Neural progenitor cell (in vitro differentiated cells): Measurements from ENCODE around the gene SLC6A12. TPM values are rescaled to one million over a fixed set of nuclear protein-coding genes. Genes with fewer than 3 reads are reported as not detected.
A peak's percentile ranks its signal among the peaks of the same experiment; 100 is the strongest.

ENCODE experiments used
- DNase-seq: peaks from one replicate; pipeline ENCODE4 v3.0.0-alpha.2; 2016; ENCODE audit warnings: low spot score
- H2AFZ ChIP-seq: fragments of 200-600 bp; sonication (generic); replicated peaks from 2 replicates; pipeline ENCODE4 v1.6.1; 2016; ENCODE audit warnings: antibody characterized with exemption
- H3F3A ChIP-seq: fragments of 200-600 bp; sonication (generic); 2 replicates; pipeline ENCODE4 v1.6.1; 2016; ENCODE audit warnings: antibody characterized with exemption, low read depth
- H3K27ac ChIP-seq: fragments of 200-600 bp; sonication (generic); 2 replicates; pipeline ENCODE4 v1.5.1; 2016; ENCODE audit warnings: mild to moderate bottlenecking
- H3K27me3 ChIP-seq: fragments of 200-600 bp; sonication (generic); 2 replicates; pipeline ENCODE4 v1.6.1; 2016; ENCODE audit warnings: mild to moderate bottlenecking, moderate library complexity
- H3K36me3 ChIP-seq: fragments of 200-600 bp; sonication (generic); 2 replicates; pipeline ENCODE4 v1.5.1; 2016
- H3K4me1 ChIP-seq: fragments of 200-600 bp; sonication (generic); 2 replicates; pipeline ENCODE4 v1.6.1; 2016; ENCODE audit warnings: mixed run types
- H3K4me2 ChIP-seq: fragments of 200-600 bp; sonication (generic); 2 replicates; pipeline ENCODE4 v1.6.1; 2016
- H3K4me3 ChIP-seq: fragments of 200-600 bp; sonication (generic); 2 replicates; pipeline ENCODE4 v1.5.1; 2016
- H3K79me2 ChIP-seq: fragments of 200-600 bp; sonication (generic); 2 replicates; pipeline ENCODE4 v1.6.1; 2016; ENCODE audit warnings: low read depth
- H3K9ac ChIP-seq: fragments of 200-600 bp; sonication (generic); 2 replicates; pipeline ENCODE4 v1.6.1; 2016
- H3K9me3 ChIP-seq: fragments of 200-600 bp; sonication (generic); 2 replicates; pipeline ENCODE4 v1.5.1; 2016; ENCODE audit warnings: low read depth
- H4K20me1 ChIP-seq: fragments of 200-600 bp; sonication (generic); 2 replicates; pipeline ENCODE4 v1.6.1; 2016; ENCODE audit warnings: low read depth
- H3K27ac Mint-ChIP-seq: 3 replicates; pipeline ENCODE4 v1.8.0; 2021; ENCODE audit warnings: mixed read lengths
- H3K27me3 Mint-ChIP-seq: 2 replicates; pipeline ENCODE4 v1.8.0; 2022; ENCODE audit warnings: low read depth, mild to moderate bottlenecking, inconsistent platforms, moderate library complexity, mixed read lengths; ENCODE audit not compliant: insufficient read depth
- H3K36me3 Mint-ChIP-seq: 3 replicates; pipeline ENCODE4 v1.8.0; 2021; ENCODE audit warnings: mixed read lengths
- H3K4me1 Mint-ChIP-seq: 3 replicates; pipeline ENCODE4 v1.8.0; 2021; ENCODE audit warnings: mixed read lengths
- H3K4me3 Mint-ChIP-seq: 3 replicates; pipeline ENCODE4 v1.8.0; 2021; ENCODE audit warnings: mild to moderate bottlenecking, moderate library complexity, mixed read lengths
- H3K9me3 Mint-ChIP-seq: 3 replicates; pipeline ENCODE4 v1.8.0; 2020; ENCODE audit warnings: mixed read lengths
- EZH2 ChIP-seq: fragments of 200-600 bp; sonication (generic); IDR thresholded peaks from 2 replicates; pipeline ENCODE4 v1.6.1; 2017; ENCODE audit warnings: antibody characterized with exemption, mild to moderate bottlenecking, moderate library complexity
- EZH2phosphoT487 ChIP-seq: fragments of 200-600 bp; sonication (generic); IDR thresholded peaks from 2 replicates; pipeline ENCODE4 v1.6.1; 2017; ENCODE audit warnings: antibody characterized with exemption
- total RNA-seq: library from RNA; depleted of rRNA; stranded (reverse); fragments of >200 nt; gene quantifications from 2 replicates; pipeline ENCODE4 v1.2.3, GENCODE V29; 2015; ENCODE audit warnings: low replicate concordance
- TF ChIP-seq, protein P1 (sequence below): fragments of 200-600 bp; sonication (generic); IDR thresholded peaks from 2 replicates; pipeline ENCODE4 v1.5.1; 2017; ENCODE audit warnings: antibody characterized with exemption, mild to moderate bottlenecking

The SLC6A12 gene
- total RNA-seq, 1 donor from 2014 or later, result not detected

DNA sequence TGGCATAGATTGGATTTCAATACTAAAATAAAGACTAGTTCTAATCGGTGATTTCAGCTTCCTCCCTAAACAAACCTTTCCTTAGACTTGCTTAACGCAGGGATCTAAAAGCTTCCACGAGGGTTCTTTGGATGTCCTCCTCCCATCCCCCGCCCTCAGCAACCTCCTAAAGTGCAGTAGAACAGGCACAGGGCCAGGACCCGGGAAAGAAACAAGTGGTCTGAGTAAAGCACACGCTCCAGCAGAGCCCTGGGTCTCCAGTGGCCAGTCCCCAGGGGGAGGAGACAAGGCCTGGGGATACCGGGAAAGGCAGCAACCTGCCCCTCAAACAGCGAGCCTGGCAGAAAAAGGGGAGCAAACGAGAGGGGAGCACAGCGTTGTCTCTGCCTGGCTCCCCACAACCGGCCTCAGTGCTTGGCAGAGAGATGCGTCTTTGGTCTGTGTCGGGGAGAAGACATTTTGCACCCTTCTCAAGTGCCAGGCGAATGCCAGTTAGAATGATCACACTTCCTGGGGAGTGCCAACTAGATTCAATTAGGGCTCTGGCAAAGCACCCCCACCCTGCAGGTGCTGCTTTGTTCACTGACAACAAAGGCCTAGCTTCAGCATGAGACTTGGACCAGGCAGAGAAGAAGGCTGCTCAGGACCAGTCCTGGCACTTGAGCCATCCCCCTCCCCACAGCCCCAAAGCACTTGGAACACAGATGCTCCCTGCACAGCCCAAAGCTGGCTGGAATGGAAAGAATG lies 17.1 kb upstream of the SLC6A12 start:
- no peaks in the 10 kb centered on the region for H3K9me3 ChIP-seq
- peak overlapping the region; percentile 14 for H3K4me3 Mint-ChIP-seq
- peaks cover 2% of the 10 kb centered on the region for H3K36me3 Mint-ChIP-seq
- peaks cover 69% of the 10 kb centered on the region for H3K27me3 Mint-ChIP-seq
- peak; percentile 35 for DNase-seq
- peaks cover 31% of the 10 kb centered on the region for H3K27me3 ChIP-seq
- peaks cover 28% of the 10 kb centered on the region for H3K4me1 ChIP-seq
- H3K4me2 ChIP-seq, result peak overlapping the region; percentile 48
- peaks cover 22% of the 10 kb centered on the region for H3K9me3 Mint-ChIP-seq
- H2AFZ ChIP-seq, result no peak overlapping the region
- peaks cover 15% of the 10 kb centered on the region for H3F3A ChIP-seq
- no peak for TF ChIP-seq EZH2
- TF ChIP-seq EZH2phosphoT487, result no peak
- TF ChIP-seq, protein P1, sequence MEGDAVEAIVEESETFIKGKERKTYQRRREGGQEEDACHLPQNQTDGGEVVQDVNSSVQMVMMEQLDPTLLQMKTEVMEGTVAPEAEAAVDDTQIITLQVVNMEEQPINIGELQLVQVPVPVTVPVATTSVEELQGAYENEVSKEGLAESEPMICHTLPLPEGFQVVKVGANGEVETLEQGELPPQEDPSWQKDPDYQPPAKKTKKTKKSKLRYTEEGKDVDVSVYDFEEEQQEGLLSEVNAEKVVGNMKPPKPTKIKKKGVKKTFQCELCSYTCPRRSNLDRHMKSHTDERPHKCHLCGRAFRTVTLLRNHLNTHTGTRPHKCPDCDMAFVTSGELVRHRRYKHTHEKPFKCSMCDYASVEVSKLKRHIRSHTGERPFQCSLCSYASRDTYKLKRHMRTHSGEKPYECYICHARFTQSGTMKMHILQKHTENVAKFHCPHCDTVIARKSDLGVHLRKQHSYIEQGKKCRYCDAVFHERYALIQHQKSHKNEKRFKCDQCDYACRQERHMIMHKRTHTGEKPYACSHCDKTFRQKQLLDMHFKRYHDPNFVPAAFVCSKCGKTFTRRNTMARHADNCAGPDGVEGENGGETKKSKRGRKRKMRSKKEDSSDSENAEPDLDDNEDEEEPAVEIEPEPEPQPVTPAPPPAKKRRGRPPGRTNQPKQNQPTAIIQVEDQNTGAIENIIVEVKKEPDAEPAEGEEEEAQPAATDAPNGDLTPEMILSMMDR, result no peak
- no peaks in the 10 kb centered on the region for H3K36me3 ChIP-seq
- no peaks in the 10 kb centered on the region for H3K79me2 ChIP-seq
- H3K9ac ChIP-seq, result no peak overlapping the region
- H3K4me1 Mint-ChIP-seq, result peaks cover 38% of the 10 kb centered on the region
- H3K27ac Mint-ChIP-seq, result no peak overlapping the region
- no peak overlapping the region for H3K4me3 ChIP-seq
- no peak overlapping the region for H3K27ac ChIP-seq
- no peaks in the 10 kb centered on the region for H4K20me1 ChIP-seq

DNA sequence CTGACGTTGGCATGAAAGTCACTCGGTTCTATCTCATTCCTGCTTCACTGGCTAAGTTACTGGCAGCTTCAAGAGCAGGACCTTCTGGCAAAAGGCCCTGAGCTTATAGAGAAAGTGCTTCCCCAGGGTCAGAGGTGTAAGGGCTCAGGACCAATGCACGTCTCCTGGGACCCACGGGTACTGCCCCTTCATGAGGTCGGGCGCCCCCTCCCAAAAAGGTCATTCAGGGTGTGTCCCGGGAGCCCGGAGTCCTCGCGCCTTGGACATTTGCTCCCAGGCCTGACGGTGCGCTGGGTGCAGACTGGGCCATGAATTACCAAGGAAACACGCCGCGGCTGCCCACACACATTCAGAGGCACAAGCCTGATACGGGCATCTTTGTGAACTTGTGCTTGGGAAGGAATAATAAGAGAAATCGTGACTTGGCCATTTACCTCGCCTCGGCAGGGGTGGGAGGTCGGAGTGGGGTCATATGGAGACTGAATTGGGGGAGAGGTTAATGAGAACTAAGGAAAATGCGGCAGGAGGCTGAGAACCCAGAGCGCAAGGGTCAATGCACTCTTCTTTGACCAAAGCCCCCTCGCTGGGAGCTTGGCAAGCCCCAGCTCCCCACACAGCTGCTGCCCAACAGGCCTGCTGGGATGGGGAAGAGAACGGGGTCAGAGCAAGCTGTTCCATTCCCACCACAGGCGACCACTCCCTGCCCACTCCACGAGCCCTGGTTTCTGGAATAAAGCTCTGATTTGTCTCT lies 15.7 kb upstream of the SLC6A12 start:
- no peaks in the 10 kb centered on the region for H3K36me3 Mint-ChIP-seq

DNA sequence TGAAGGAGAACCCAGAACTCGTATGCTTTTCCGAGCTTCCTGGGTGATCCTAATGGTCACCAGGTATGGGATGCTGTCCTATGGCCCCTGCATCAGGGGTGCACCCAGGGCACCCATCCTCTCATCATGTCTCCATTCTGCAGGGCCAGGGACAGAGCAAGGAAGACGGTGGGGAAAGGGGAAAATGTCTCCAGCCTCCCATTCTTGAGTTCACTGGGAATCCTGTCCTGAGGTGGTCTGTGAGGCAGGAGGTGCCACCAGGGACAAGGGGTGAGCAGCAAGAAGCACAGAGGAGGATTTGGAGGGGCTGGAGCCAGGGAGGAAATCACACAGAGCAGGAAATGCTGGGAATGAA lies 14.9 kb upstream of the SLC6A12 start:
- Mint-ChIP-seq H3K36me3 (no peaks in the 10 kb centered on the region), H3K27me3 (peaks cover 67% of the 10 kb centered on the region), H3K27ac (no peak overlapping the region), H3K9me3 (peaks cover 5% of the 10 kb centered on the region), H3K4me1 (peaks cover 38% of the 10 kb centered on the region), H3K4me3 (peak overlapping the region; percentile 52)
- H3K4me1 ChIP-seq, result peaks cover 28% of the 10 kb centered on the region
- H2AFZ ChIP-seq, result no peak overlapping the region
- TF ChIP-seq EZH2 (no peak), EZH2phosphoT487 (no peak)
- TF ChIP-seq, protein P1, result no peak
- H3K4me2 ChIP-seq, result no peak overlapping the region
- no peak overlapping the region for H3K4me3 ChIP-seq
- no peak overlapping the region for H3K9ac ChIP-seq
- DNase-seq, result no peak
- no peaks in the 10 kb centered on the region for H4K20me1 ChIP-seq
- no peak overlapping the region for H3K27ac ChIP-seq
- H3F3A ChIP-seq, result peaks cover 15% of the 10 kb centered on the region
- no peaks in the 10 kb centered on the region for H3K79me2 ChIP-seq
- H3K9me3 ChIP-seq, result no peaks in the 10 kb centered on the region
- peaks cover 31% of the 10 kb centered on the region for H3K27me3 ChIP-seq
- no peaks in the 10 kb centered on the region for H3K36me3 ChIP-seq

More for the DNA sequence above, 15.7 kb upstream of the SLC6A12 start:
- H4K20me1 ChIP-seq, result no peaks in the 10 kb centered on the region
- DNase-seq, result peak; percentile 51
- Mint-ChIP-seq H3K27ac (no peak overlapping the region), H3K27me3 (peaks cover 67% of the 10 kb centered on the region), H3K4me3 (peak overlapping the region; percentile 36), H3K4me1 (peaks cover 38% of the 10 kb centered on the region), H3K9me3 (peaks cover 9% of the 10 kb centered on the region)
- peak overlapping the region; percentile 48 for H3K4me2 ChIP-seq
- H3K4me1 ChIP-seq, result peaks cover 28% of the 10 kb centered on the region
- H3K79me2 ChIP-seq, result no peaks in the 10 kb centered on the region
- no peak overlapping the region for H3K4me3 ChIP-seq
- peaks cover 31% of the 10 kb centered on the region for H3K27me3 ChIP-seq
- no peaks in the 10 kb centered on the region for H3K9me3 ChIP-seq
- H3K36me3 ChIP-seq, result no peaks in the 10 kb centered on the region
- TF ChIP-seq, protein P1, result no peak
- TF ChIP-seq EZH2, result no peak
- TF ChIP-seq EZH2phosphoT487, result no peak
- H3K9ac ChIP-seq, result no peak overlapping the region
- H3K27ac ChIP-seq, result no peak overlapping the region
- peaks cover 15% of the 10 kb centered on the region for H3F3A ChIP-seq
- no peak overlapping the region for H2AFZ ChIP-seq
